Right ventricle myocardium inferior (tissue), 1 donor: ENCODE data around the gene CASKIN1. TPM values are rescaled to one million over a fixed set of nuclear protein-coding genes. Genes with fewer than 3 reads are reported as not detected.

Experiments
- ATAC-seq: fragments of 200-7000 bp; cut with Tn5 transposase; one replicate; pipeline ENCODE4 v1.9.1; 2020; ENCODE audit warnings: mild to moderate bottlenecking, moderate library complexity
- DNase-seq: peaks from one replicate; pipeline ENCODE4 v3.0.0; 2021; ENCODE audit errors: missing footprints
- intact Hi-C: fragments of 100-400 bp; cut with DNase I; formaldehyde crosslinking; loops from one replicate; pipeline ENCODE4 v1.11.0; 2022
- total RNA-seq: library from RNA; stranded (reverse); fragmentation: NEBNext Ultra II Directional; extraction: Animal tissue kit (Norgen Biotek cat#: 25700); gene quantifications from one replicate; pipeline ENCODE4 v1.2.1, GENCODE V29; 2021
- donor health status: DM: no; HTN: yes; CAD: no; lungs with severe emphysema.

The CASKIN1 gene
- total RNA-seq, 1 donor from 2014 or later = 5.8 TPM

DNA sequence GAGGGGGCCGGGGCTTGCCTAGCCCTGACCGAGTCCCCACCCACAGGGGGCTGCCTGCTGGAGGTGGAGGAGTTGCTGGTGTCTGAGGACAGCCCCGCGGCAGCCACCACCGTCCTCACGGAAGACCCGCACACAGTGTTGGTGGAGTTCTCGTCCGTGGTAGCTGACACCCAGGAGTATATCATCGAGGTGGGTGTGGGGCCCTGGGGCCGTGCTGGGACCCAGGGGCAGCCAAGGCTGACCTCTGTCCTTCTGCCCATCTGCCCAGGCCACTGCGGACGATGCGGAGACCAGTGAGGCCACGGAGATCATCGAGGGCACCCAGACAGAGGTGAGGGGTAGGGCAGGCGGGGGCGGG, 38.4 kb upstream of the CASKIN1 start:
- DNase-seq = no peak
- ATAC-seq = no peak
- intact Hi-C loops = no loop called here

DNA sequence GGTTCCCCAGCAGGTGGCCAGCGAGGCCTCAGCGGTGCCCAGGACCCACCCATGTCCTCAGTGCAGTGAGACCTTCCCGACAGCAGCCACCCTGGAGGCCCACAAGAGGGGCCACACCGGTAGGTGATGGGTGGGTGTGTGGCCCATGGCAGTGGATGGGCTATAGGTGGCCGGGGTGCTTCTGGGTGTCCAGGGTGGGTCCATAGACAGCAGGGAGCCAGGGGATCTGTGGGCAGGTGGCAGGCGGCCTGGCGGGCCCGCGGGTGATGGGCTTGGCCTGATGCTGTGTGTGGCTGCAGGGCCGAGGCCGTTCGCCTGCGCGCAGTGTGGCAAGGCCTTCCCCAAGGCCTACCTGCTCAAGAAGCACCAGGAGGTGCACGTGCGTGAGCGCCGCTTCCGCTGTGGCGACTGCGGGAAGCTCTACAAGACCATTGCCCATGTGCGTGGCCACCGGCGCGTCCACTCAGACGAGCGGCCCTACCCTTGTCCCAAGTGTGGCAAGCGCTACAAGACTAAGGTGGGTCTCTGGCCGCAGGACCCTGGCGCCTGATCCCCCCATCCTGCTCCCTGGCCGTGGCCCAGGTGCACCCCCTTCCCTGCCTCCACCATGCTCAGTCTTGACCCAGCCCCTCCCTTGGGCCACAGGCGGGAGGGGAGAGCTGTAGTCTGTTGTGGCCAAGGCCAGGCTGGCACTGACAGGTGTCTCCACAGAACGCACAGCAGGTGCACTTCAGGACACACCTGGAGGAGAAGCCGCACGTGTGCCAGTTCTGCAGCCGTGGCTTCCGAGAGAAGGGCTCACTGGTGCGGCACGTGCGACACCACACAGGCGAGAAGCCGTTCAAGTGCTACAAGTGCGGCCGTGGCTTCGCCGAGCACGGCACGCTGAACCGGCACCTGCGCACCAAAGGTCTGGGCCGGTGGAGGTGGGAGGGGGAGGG, 37.7 kb upstream of the CASKIN1 start:
- intact Hi-C loops = no loop called here
- no peak for ATAC-seq
- DNase-seq = no peak

DNA sequence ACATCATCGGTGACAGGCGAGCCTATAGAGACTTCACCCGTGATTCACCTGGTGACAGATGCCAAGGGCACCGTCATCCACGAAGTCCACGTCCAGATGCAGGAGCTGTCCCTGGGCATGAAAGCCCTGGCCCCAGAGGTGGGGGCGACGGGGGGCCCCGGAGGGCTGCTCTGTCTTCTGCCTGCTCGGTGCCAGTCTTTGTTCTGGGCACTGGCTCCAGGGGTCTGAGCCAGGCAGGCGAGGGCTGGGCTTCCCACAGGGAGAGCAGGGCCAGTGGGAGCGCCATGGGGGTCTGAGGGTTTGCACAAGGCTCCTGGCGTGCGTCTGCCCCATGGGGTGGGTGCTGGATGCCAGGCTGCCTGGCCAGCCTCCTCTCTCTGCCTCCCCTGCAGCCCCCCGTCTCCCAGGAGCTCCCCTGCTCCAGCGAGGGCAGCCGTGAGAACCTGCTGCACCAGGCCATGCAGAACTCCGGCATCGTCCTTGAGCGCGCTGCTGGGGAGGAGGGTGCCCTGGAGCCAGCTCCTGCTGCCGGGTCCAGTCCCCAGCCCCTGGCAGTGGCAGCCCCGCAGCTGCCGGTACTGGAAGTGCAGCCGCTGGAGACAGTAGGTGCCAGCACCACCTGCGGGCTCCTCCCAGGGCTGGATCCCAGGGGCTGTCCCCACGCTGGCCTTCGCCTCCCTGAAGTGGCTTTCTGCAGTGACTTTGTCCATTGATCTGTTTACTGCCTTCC, 36.8 kb upstream of the CASKIN1 start:
- intact Hi-C loops = no loop called here
- ATAC-seq (no peak), DNase-seq (no peak)

DNA sequence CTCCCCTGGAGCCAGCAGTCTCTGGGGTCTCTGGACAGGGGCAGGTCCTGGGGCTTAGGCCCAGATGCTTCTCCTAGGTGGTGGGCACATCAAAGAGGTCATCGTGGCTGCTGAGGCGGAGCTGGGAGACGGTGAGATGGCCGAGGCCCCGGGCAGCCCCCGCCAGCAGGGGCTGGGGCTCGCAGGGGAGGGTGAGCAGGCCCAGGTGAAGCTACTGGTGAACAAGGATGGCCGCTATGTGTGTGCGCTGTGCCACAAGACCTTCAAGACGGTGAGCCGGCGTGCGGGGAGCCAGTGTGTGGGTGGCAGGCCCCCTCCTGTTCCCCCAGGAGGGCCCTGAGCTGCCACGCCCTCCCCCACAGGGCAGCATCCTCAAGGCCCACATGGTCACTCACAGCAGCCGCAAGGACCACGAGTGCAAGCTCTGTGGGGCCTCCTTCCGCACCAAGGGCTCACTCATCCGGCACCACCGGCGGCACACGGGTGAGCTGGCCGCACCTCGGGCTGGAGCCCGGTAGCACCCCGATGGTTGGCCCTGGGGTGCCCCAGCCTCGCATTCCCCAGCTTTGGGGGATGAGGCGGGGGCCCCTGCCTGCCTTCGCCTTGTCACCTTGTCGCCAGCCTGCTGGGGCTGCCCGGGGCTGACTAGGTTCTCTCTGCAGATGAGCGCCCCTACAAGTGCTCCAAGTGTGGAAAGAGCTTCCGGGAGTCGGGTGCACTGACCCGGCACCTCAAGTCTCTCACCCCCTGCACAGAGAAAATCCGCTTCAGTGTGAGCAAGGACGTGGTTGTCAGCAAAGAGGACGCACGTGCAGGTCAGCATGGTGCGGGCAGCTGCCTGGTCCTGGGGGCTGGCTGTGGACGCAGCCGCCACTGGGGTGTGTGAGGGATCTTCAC, 35.9 kb upstream of the CASKIN1 start:
- DNase-seq = no peak
- intact Hi-C loops = no loop called here
- no peak for ATAC-seq

DNA sequence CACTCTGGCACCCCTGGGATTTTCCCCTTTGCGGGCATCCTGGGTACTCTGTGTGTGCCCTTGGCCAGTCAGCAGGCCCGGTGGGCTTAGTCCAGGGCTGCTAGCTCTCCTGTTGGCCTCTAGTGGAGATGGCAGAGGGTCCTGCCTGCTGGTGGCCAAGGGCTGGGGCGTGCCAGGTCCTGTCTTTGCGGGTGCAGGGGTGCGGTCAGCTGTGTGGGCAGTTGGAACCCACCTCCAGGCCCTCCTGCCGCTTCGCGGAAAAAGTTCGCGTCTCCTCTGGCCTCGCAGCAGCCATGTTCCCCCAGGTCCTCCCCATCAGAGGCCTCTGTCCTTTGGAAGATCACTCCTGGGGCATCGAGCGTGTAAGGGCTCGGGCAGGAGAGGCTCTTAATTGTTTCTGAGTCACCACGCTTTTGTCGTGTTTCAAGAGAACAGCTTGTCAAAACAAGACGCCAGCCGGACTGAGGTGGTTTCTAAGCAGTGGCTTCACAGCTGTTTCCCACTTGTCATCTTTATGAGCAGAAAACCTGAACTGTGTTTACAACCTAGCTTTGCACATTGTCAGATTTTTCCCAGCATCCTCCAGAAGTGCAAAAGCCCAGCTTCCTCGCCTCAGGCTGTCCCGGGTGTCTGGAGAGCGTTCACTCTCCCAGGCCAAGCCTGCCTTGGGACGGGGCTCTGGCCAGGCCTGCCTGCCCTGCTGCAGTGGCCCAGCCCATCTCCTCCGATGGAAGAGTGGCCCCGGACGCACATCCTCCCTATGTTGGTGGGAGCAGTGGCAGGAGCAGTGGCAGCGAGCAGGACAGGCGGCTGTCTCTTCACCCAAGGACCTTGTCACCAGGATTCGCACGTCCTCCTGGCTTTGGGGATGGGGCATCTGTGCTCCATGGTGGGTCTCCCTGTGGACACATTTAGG, 34.9 kb upstream of the CASKIN1 start:
- DNase-seq (no peak), ATAC-seq (no peak)
- intact Hi-C loops = no loop called here

DNA sequence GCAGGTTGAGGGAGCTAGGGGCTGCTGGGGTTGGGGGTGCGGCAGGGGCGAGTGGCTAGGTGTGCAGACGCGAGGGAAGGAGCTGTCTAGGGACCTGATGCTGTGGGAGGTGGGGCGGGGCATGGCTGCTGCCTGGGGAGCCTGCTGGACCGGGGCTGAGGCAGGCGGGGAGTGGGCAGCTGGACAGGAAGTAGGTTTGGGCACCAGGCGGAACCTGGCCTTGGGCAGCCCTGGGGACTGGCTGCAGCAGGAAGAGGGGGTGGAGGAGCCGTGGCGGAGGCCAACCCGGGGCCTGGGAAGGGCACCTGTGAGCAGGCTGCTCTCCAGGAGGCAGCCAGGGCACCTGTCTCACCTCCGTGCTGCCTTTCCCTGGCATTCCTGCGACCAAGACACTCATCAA, 34.0 kb upstream of the CASKIN1 start:
- no peak for ATAC-seq
- intact Hi-C loops = no loop called here
- no peak for DNase-seq

DNA sequence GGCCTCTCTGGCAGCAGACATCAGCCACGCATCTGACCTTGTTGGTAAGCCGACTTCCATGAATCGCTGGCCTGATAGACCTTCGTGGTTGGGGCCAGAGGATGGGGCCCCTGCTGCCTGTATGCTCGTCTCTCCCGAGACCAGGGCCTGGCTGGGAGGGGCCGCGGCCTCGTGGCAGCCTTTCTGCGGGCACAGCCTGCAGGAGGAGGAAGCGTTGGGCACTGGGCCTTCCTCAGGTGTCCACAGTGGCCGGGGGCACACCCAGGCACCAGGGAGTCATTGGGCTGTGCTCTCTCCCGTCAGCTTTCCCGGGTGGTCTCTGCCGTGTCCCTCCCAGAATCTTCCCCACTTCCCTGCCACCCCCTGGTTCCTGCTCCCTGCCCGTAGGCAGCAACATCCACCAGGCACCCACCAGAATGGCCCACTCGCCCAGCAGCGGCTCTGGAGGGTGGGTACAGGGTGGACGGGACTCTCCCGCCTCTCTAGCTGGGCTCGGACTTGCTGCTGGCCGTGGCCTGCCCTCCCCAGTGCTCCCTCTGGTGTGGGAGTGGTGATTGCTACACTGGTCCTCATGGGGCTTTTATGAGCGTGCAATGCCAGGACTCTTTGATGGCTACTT, 33.3 kb upstream of the CASKIN1 start:
- DNase-seq (no peak), ATAC-seq (no peak)
- intact Hi-C loops = no loop called here

DNA sequence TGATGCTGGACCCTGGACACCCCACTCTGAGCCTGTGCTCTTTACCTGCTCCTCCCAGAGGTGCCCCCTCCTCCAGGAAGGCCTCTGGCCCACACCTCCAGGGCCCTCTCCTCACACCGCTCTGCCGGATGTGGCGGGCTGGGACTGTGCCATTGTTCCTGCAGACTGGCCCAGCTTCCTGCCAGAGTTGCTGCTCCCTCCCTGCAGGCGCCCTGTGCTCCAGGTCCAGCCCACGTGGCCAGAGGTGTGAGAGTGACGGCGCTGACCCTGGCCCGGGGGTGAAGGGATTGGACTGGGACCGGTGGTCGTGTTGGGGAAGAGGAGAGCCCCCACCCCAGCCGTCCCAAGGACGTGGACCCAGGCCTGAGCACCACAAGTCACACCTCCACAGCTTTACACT, 32.7 kb upstream of the CASKIN1 start:
- ATAC-seq (no peak), DNase-seq (no peak)
- intact Hi-C loops = no loop called here

DNA sequence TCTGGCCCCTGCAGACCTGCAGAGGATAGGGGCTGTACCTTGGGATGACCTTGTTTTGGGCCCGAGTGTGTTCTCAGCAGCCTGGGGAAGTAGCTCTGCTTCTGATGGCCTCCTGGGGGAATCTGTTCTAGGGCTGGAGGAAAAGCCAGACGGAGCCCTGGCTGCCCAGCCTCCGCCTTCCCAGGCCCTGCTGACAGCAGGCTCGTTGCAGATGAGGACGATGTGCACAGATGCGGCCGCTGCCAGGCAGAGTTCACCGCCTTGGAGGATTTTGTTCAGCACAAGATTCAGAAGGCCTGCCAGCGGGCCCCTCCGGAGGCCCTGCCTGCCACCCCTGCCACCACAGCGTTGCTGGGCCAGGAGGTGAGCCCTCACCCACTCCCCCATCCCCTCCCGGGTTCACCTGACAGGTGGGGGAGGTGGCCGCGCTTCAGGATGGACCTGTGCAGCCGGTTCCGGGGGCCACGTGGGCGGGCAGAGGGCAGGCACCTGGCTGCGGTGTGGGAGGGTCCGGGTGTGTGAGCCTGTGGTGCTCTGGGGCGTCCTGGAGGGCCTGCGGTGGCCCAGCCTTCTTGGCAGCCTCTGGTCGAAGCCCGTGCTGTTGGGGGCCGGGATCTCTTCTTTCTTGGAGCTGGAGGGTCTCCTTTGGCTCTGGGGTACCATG, 31.9 kb upstream of the CASKIN1 start:
- DNase-seq (no peak), ATAC-seq (no peak)
- intact Hi-C loops = no loop called here

DNA sequence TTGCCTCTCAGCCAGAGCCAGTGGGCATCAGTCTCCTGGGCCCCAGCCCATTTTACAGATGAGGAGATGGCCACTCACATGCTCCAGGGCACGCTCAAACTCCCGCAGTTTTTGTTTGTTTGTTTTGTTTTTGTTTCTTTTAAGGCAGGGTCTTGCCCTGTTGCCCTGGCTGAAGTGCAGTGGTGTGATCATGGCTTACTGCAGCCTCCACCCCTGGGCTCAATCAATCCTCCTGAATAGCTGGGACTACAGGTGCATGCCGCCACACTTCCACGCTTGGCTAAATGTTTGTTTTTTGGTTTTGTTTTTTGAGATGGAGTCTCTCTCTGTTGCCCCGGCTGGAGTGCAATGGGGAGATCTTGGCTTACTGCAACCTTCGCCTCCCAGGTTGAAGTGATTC, 30.5 kb upstream of the CASKIN1 start:
- no peak for DNase-seq
- intact Hi-C loops = no loop called here
- ATAC-seq = no peak

DNA sequence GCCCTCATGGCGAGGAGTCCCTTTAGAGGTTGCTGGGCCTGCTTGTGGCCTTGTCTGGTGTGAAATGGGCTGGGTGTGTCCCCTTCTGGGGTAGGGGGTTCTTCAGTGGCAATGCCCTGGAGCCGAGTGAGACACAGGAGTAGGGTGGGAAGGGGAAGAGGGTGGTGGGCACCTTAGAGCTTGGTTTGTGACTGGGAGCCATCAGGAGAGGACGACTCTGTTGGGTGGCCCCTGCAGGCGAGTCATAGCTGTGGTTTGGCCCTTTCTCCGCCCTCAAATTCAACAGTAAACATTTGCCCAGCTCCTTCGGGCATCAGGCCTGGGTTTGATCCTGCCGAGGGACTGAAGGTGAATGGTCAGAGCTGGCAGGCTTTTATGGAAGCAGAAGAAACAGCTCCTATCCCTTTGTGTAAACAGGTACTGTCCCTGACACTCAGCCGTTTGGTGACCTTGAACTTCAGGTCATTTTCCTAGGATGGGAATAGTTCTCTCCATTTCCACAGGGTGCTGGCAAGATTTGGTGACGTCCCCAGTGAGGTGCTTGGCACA, 29.9 kb upstream of the CASKIN1 start:
- DNase-seq = no peak
- ATAC-seq = no peak
- intact Hi-C loops = no loop called here

DNA sequence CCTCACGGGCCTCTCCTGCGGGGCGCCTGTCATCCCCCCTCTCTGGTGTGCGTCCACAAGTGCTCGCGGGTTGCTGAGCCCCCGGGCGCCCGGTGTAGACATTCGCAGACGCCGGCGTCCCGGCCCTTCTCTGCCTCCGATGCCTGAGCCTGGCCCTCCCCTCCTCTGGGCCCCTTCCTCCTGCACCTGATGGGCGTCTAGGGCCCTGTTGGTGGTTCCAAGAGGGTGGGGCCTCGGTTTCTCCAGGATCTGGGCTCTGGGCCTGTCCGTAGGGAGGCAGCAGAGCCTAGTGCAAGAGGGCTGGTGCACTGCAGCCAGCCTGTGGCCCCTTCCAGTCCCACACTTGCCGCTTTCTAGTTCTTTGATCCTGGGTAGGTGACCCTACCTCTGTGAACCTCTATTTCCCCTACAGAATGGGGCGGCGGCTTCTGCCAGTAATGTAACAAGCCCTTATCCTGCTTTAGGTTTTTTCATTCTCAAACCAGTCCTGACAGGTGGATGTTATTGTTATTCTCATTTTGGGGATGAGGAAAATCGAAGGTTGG, 27.6 kb upstream of the CASKIN1 start:
- DNase-seq = no peak
- intact Hi-C loops = loop anchor here (2.0 kb wide), 1 partner anchor 27 kb away; the partner anchor contains the start of gene ECI1
- peak; percentile 45 for ATAC-seq

DNA sequence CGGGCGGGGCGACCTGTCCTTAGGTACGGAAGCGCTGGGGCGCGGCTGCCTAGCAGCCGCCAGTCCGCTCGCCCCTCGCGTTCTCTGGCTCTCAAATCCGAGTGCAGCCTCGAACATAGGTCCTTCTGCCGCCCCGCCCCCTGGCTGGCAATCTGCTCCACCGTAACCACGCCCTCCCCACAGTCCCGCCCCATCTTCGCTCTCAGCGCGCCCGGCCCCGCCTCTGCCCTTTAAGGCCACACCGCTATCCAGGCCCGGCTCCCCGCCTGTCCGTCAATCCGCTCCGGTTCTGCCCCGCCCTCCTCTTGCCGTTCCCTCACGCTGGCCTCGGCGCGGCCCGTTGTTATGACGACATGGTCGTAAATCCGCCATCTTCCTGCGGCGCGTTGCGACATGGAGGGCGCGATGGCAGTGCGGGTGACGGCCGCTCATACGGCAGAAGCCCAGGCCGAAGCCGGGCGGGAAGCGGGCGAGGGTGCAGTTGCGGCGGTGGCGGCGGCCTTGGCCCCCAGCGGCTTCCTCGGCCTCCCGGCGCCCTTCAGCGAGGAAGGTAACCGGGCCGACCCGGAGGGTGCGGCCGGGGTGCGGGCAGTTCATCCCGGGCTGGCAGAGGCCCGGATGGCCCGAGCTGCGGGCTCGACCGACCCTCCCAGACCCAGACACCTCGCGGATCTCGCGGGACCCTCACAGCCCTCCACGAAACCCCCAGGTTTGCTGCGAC, 27.0 kb upstream of the CASKIN1 start, which contains the start of gene E4F1:
Gene E4F1, plus strand, starts transcription at position 371 of the 721 bp plus-strand sequence. Its CDS starts 23 bp downstream, at position 394.
- DNase-seq = peak; percentile 100
- intact Hi-C loops = no loop called here
- ATAC-seq = peak; percentile 100

DNA sequence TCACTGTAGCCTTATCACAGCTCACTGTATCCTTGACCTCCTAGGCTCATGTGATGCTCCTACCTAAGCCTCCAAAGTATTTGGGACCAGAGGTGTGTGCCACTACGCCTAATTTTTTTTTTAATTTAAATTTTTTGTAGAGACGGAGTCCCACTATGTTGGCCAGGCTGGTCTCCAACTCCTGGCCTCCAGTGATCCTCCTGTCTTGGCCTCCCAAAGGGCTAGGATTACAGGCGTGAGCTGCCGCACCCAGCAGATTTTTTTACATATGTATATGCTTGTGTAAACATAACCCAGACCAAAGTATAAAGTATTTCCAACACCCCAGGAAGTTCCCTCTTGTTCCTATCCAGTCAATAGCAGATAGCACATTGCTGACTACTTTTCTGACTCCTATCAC, 19.9 kb upstream of the CASKIN1 start:
- no peak for DNase-seq
- no peak for ATAC-seq
- intact Hi-C loops = no loop called here

DNA sequence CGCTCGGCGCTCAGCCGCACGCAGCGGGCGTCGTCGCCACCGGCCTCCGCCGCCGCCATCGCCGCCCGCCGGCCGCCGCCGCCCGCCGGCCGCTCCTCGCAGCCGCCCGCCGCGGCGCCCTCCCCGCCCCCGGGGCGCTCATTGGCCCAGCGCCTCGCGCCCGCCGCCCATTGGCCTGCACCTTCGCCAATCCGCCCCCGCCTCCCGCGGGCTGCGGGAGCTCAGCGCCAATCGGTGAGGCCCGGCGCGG, 18.2 kb upstream of the CASKIN1 start, which contains the start of gene PGP:
Gene PGP, minus strand, starts transcription at position 122 of the 250 bp plus-strand sequence. Its CDS starts 63 bp downstream, at position 59.
- ATAC-seq (peak; percentile 84), DNase-seq (no peak)
- intact Hi-C loops = loop anchor here (5.0 kb wide), 1 partner anchor 252 kb away; the partner anchor contains the start of gene RPS2
